ENCODE measurements around the gene AP1M1. TPM values are rescaled to one million over a fixed set of nuclear protein-coding genes. Genes with fewer than 3 reads are reported as not detected.
A peak's percentile ranks its signal among the peaks of the same experiment; 100 is the strongest.

The AP1M1 gene
- total and polyA plus RNA-seq, 2 donors, result 30.6 to 72.9 TPM

GRCh38 chr19:16197188-16197621 is 506 bp upstream of the AP1M1 start:
- Histone ChIP-seq H3K36me3 (ENCODE audit: insufficient read depth) (no peaks in the 10 kb centered on the region), H3K4me1 (ENCODE audit: insufficient read depth) (no peaks in the 10 kb centered on the region), H3K27ac (ENCODE audit: low read depth) (peak overlapping the region; percentile 38), H3K4me3 (ENCODE audit: low read depth, low read length) (peak overlapping the region; percentile 96)
- DNase-seq (ENCODE audit: extremely low spot score), result no peak
- WGBS, result 40% methylated on average over 2 of the region's 2 CpGs

GRCh38 chr19:16198370-16198651 is 600 bp downstream of the AP1M1 start:
- Histone ChIP-seq H3K4me1 (ENCODE audit: insufficient read depth) (no peaks in the 10 kb centered on the region), H3K27ac (ENCODE audit: low read depth) (no peak overlapping the region), H3K36me3 (ENCODE audit: insufficient read depth) (no peaks in the 10 kb centered on the region), H3K4me3 (ENCODE audit: low read depth, low read length) (peak overlapping the region; percentile 96)
- DNase-seq (ENCODE audit: extremely low spot score), result no peak
- under 1% methylated on average over 18 of the region's 18 CpGs for WGBS

GRCh38 chr19:16199275-16199932 is 1.7 kb downstream of the AP1M1 start:
- Histone ChIP-seq H3K4me3 (ENCODE audit: low read depth, low read length) (no peak overlapping the region), H3K4me1 (ENCODE audit: insufficient read depth) (no peaks in the 10 kb centered on the region), H3K36me3 (ENCODE audit: insufficient read depth) (peaks cover 1% of the 10 kb centered on the region), H3K27ac (ENCODE audit: low read depth) (no peak overlapping the region)
- DNase-seq (ENCODE audit: extremely low spot score), result no peak
- 87% methylated on average over 9 of the region's 9 CpGs for WGBS

GRCh38 chr19:16200038-16201010 is 2.6 kb downstream of the AP1M1 start:
- no peaks in the 10 kb centered on the region for H3K4me1 ChIP-seq (ENCODE audit: insufficient read depth)
- 84% methylated on average over 20 of the region's 20 CpGs for WGBS
- no peak for DNase-seq (ENCODE audit: extremely low spot score)
- no peak overlapping the region for H3K4me3 ChIP-seq (ENCODE audit: low read depth, low read length)
- H3K36me3 ChIP-seq (ENCODE audit: insufficient read depth), result peaks cover 1% of the 10 kb centered on the region
- no peak overlapping the region for H3K27ac ChIP-seq (ENCODE audit: low read depth)

- no peak overlapping the region for H3K27ac ChIP-seq (ENCODE audit: low read depth)
- no peaks in the 10 kb centered on the region for H3K4me1 ChIP-seq (ENCODE audit: insufficient read depth)
- 90% methylated on average over 4 of the region's 4 CpGs for WGBS
- DNase-seq (ENCODE audit: extremely low spot score), result no peak
- H3K36me3 ChIP-seq (ENCODE audit: insufficient read depth), result peaks cover 1% of the 10 kb centered on the region
- H3K4me3 ChIP-seq (ENCODE audit: low read depth, low read length), result no peak overlapping the region
Measured at GRCh38 chr19:16201011-16201391, 3.3 kb downstream of the AP1M1 start.

GRCh38 chr19:16202320-16203255 is 4.9 kb downstream of the AP1M1 start:
- H3K36me3 ChIP-seq (ENCODE audit: insufficient read depth), result peaks cover 1% of the 10 kb centered on the region
- no peak overlapping the region for H3K27ac ChIP-seq (ENCODE audit: low read depth)
- no peak overlapping the region for H3K4me3 ChIP-seq (ENCODE audit: low read depth, low read length)
- DNase-seq (ENCODE audit: extremely low spot score), result no peak
- 86% methylated on average over 22 of the region's 22 CpGs for WGBS
- no peaks in the 10 kb centered on the region for H3K4me1 ChIP-seq (ENCODE audit: insufficient read depth)

GRCh38 chr19:16203256-16204004 is 5.7 kb downstream of the AP1M1 start:
- no peak for DNase-seq (ENCODE audit: extremely low spot score)
- 92% methylated on average over 19 of the region's 19 CpGs for WGBS

GRCh38 chr19:16204005-16204294 is 6.2 kb downstream of the AP1M1 start:
- peaks cover 1% of the 10 kb centered on the region for H3K36me3 ChIP-seq (ENCODE audit: insufficient read depth)
- WGBS, result 92% methylated on average over 5 of the region's 5 CpGs
- DNase-seq (ENCODE audit: extremely low spot score), result no peak
- no peak overlapping the region for H3K4me3 ChIP-seq (ENCODE audit: low read depth, low read length)
- no peak overlapping the region for H3K27ac ChIP-seq (ENCODE audit: low read depth)
- no peaks in the 10 kb centered on the region for H3K4me1 ChIP-seq (ENCODE audit: insufficient read depth)

More at GRCh38 chr19:16203256-16204004, 5.7 kb downstream of the AP1M1 start:
- H3K4me1 ChIP-seq (ENCODE audit: insufficient read depth), result no peaks in the 10 kb centered on the region
- H3K36me3 ChIP-seq (ENCODE audit: insufficient read depth), result peaks cover 1% of the 10 kb centered on the region
- no peak overlapping the region for H3K4me3 ChIP-seq (ENCODE audit: low read depth, low read length)
- H3K27ac ChIP-seq (ENCODE audit: low read depth), result no peak overlapping the region

GRCh38 chr19:16205205-16206045 is 7.7 kb downstream of the AP1M1 start:
- no peak overlapping the region for H3K4me3 ChIP-seq (ENCODE audit: low read depth, low read length)
- DNase-seq (ENCODE audit: extremely low spot score), result no peak
- no peaks in the 10 kb centered on the region for H3K4me1 ChIP-seq (ENCODE audit: insufficient read depth)
- no peak overlapping the region for H3K27ac ChIP-seq (ENCODE audit: low read depth)
- WGBS, result 61% methylated on average over 11 of the region's 11 CpGs
- H3K36me3 ChIP-seq (ENCODE audit: insufficient read depth), result peaks cover 1% of the 10 kb centered on the region

GRCh38 chr19:16206046-16206605 is 8.4 kb downstream of the AP1M1 start:
- Histone ChIP-seq H3K36me3 (ENCODE audit: insufficient read depth) (peaks cover 1% of the 10 kb centered on the region), H3K4me1 (ENCODE audit: insufficient read depth) (no peaks in the 10 kb centered on the region), H3K4me3 (ENCODE audit: low read depth, low read length) (no peak overlapping the region), H3K27ac (ENCODE audit: low read depth) (no peak overlapping the region)
- no peak for DNase-seq (ENCODE audit: extremely low spot score)
- 92% methylated on average over 14 of the region's 14 CpGs for WGBS

- Histone ChIP-seq H3K27ac (ENCODE audit: low read depth) (no peak overlapping the region), H3K4me1 (ENCODE audit: insufficient read depth) (no peaks in the 10 kb centered on the region), H3K4me3 (ENCODE audit: low read depth, low read length) (no peak overlapping the region), H3K36me3 (ENCODE audit: insufficient read depth) (peaks cover 1% of the 10 kb centered on the region)
- DNase-seq (ENCODE audit: extremely low spot score), result no peak
- 95% methylated on average over 7 of the region's 7 CpGs for WGBS
Measured at GRCh38 chr19:16206637-16207036, 8.9 kb downstream of the AP1M1 start.

- 92% methylated on average over 10 of the region's 10 CpGs for WGBS
- Histone ChIP-seq H3K4me3 (ENCODE audit: low read depth, low read length) (no peak overlapping the region), H3K27ac (ENCODE audit: low read depth) (no peak overlapping the region), H3K36me3 (ENCODE audit: insufficient read depth) (peaks cover 1% of the 10 kb centered on the region), H3K4me1 (ENCODE audit: insufficient read depth) (no peaks in the 10 kb centered on the region)
- no peak for DNase-seq (ENCODE audit: extremely low spot score)
Measured at GRCh38 chr19:16207063-16207462, 9.4 kb downstream of the AP1M1 start.

Measured in urinary bladder (tissue), 4 donors.